HG03064 (cell line): Measurements from ENCODE around the gene TSPAN32.

ENCODE experiments used
- ATAC-seq: cut with Tn5 transposase; IDR thresholded peaks from one replicate; pipeline ENCODE4 v1.9.1; 2021; ENCODE audit warnings: low read depth; ENCODE audit not compliant: unreplicated experiment

Gene TSPAN32, protein sequence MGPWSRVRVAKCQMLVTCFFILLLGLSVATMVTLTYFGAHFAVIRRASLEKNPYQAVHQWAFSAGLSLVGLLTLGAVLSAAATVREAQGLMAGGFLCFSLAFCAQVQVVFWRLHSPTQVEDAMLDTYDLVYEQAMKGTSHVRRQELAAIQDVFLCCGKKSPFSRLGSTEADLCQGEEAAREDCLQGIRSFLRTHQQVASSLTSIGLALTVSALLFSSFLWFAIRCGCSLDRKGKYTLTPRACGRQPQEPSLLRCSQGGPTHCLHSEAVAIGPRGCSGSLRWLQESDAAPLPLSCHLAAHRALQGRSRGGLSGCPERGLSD

GRCh38 chr11:2301631-2302305 lies at the start of gene TSPAN32, which contains the start of gene C11orf21:
Gene TSPAN32 (plus strand): TSS chr11:2302013. CDS start chr11:2302150, 137 bp downstream.
Gene C11orf21 (minus strand): TSS chr11:2301918. CDS start chr11:2301808, 110 bp downstream.
- no peak for ATAC-seq

GRCh38 chr11:2252018-2252417 lies 49.8 kb upstream of the TSPAN32 start:
- ATAC-seq, result no peak

GRCh38 chr11:2256293-2256913 lies 45.4 kb upstream of the TSPAN32 start:
- ATAC-seq, result no peak

DNA sequence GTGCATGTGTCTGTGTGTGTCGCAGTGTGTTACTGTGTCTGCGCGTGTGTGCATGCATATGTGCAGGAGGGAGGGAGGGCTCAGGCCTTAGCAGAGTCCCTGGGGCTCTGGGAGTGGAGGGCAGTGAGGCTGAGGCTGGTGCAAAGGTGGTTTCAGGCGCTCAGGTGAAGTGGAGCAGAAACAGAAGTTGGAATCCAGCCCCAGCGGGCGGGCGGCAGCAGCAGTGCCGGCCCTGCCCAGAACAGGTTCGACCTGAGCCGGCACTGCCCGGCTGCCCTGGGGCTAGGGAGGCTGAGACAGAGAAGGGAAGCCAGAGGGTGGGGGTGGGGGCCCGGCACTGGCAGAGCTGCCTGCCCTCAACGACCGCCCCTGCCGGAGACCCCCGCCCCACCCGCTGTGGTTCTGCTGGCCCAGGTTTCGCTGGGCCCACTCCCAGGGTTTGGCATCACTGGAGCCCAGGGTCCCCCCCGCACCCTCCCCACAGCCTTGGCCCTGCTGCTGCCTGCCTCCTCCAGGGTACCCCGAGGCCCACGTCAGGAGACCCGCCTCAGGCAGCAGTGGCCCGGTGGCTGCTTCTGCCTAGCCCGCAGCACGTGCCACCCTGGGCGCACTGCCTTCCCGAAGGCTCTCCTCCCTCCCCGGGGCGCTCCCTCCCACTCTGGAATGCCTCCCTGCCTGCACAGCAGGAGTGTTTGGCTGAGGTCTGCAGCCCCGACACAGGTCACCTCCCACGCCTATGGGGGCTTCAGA lies 44.7 kb upstream of the TSPAN32 start:
- ATAC-seq, result no peak

- no peak for ATAC-seq
These were observed 43.0 kb upstream of the TSPAN32 start for GRCh38 chr11:2258501-2259465.

DNA sequence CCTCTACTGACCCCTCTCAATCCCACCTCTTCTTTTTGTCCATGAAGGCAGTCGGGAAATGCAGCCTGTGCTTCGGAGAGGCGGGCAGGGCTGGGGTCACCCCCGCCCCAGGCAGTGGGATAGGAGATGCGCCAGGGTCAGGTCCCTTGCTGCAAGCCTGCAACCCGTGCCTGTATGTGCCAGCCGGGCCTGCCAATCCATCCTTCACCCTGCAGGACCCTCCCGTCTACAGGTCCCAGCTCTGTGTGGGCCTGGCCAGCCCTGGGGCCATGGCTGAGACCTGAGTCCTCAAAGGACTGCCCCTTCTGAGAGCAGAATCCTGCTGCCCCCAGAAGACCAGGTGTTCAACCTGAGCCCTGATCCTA lies 42.4 kb upstream of the TSPAN32 start:
- no peak for ATAC-seq

- no peak for ATAC-seq
These were observed 41.8 kb upstream of the TSPAN32 start for GRCh38 chr11:2259897-2260451.

DNA sequence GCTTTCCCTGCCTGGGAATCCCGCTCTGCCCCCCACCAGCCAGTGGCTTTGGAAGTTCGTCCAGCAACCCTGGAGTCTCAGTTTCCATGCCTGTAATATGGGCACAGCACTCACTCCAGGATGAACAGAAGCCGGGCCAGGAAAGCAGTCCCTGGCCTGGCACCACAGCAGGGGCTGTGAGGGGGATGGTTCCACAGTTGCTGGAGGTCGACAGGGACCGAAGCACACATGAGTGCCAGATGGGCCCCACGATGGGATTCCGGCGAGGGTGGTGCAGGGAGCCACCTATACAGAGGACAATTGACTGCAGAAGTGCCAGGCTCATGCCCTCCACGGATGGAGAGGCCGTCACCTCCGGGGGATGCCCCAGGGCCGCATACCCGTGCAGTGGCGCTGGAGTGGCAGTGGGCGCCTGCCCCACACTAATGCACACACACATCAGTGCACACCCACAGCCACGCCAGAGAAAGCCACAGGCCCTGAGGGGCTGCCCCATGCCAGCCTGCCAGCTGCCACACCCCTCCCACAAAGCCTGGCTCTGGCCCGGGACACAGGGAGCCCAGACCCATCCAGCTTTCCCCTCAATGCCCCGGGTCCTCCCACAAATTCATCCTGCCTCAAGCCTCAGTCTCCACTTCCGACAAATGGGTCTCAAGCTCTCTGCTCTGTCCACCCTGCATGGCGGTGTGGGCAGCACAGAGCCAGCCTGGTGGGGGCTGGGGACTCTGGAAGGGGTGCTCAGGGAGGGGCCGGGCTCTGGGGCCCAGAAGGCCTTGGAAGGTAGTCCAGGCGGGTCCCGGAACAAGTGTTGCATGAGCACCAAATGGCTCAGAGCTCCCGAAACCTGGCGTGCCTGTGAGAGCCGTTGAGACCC lies 41.1 kb upstream of the TSPAN32 start:
- ATAC-seq, result no peak

DNA sequence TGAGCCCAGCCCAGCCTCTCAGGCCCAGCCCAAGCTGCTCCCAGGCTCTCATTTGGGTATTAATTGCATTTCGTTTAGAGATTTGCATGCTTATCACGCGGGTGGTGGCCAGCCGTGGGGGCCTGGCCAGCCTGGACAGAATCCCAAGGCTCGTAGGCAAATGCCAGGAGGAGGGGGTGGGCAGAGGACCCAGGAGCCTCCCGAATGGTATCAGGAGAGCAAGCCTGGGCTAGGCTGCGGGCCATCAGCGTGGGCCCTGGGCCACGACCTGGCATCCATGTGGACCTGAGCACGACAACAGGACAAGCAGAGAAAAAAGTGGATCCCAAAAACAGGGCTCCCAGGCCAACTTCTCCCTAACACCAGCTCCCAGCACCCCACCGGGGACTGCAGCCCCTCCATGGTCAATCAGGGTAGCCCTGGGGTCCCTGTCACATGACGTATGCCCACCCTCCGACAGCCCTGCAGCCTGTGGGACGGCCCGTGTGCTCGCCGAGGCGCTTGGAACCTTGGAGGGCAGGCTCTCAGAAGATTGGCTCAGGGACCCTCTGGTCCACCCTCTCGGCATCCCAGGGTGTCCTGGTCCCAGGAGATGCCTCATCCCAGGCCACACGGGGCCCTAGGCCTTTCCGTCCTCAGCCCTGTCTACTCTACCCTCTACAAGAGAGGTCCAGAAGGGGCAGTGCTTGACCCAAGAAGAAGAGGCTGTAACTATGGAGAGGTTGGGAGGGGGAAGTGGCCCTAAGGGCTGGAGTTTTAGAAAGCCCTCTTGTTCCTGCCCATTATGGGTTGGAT lies 40.2 kb upstream of the TSPAN32 start:
- no peak for ATAC-seq

- no peak for ATAC-seq
These were observed 39.3 kb upstream of the TSPAN32 start for GRCh38 chr11:2262301-2263070.

DNA sequence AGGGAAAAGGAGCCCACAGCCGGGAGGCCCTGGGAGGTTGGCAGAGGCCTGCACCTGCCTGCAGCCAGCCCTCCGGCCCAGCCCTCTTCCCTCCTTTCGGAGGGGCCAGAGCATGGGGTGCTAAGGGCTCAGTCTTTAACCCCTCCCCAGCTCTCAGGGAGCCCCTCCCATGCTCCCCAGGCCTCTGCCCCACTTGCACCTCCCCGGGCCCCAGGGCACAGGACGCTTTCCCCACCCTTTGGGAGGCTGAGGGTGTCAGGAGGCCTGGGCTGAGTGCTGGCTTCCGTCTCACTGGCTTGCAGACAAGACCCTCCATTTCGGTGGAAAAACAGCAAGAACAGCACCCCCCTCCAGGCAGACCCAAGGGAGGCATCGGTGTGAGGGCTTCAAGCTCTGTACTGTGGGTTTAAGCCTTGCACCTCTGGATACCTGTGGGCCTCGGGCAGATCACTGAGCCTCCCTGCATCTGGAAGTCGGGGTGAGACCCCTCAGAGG lies 38.7 kb upstream of the TSPAN32 start:
- no peak for ATAC-seq

DNA sequence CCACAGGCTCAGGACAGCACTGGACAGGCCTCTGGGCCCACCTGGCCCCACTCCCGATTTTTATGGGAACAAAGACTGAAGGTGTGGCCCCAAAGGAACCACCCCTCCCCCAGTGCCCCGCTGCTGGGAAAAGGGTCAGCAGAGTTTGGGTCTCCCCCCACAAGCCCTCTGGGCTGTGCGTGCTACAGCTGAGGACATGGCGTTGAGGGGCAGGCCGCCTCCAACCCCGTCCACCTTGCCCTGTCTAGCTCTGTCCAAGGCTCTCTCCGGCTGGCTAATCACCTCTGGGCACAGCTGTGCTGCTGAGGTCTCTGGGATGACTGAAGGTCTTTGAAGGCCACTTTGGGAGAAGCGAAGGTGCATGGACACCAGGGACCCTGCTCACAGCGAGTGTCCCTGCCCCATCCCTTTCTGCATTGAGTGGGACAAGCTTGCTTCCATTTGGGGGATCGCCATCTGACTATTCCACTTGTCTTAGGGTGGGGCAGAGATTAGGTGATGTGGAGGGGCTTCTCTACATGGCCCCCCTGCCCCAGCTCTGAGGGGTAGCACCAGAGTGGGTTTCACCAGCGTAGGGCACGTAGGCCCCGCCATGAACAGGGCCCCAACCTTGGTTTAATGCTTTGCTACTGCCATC lies 38.0 kb upstream of the TSPAN32 start:
- no peak for ATAC-seq

DNA sequence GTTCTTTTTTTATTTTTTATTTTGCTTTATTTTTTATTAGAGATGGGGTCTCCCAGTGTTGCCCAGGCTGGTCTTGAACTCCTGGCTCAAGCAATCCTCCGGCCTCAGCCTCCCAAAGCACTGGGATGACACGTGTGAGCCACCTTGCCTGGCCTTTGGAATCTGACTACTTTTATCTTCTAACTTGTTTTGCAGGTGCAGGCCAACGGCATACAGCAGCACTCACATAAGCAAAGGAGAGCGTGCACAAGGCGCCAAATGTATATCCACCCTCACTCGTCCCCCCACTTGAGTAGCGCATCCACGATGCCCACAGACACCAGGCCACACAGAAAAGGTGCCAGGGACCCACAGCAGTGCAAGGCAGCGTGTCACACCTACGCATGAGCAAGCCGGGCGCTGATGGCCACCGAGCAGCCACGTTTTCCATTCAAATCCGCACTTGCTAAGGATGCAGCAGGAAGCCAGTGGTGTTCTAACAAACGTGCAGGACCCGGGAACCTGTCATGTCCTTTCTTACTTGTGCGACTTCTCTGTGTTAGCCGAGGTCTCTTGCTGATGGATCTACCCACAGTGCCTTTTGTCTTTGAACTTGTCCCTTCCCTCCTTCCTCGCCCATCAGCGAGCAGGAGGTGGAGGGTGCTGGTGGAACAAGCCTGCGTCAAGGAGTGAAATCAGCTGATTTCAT lies 37.3 kb upstream of the TSPAN32 start:
- no peak for ATAC-seq

- no peak for ATAC-seq
These were observed 36.4 kb upstream of the TSPAN32 start for GRCh38 chr11:2265396-2265795.

DNA sequence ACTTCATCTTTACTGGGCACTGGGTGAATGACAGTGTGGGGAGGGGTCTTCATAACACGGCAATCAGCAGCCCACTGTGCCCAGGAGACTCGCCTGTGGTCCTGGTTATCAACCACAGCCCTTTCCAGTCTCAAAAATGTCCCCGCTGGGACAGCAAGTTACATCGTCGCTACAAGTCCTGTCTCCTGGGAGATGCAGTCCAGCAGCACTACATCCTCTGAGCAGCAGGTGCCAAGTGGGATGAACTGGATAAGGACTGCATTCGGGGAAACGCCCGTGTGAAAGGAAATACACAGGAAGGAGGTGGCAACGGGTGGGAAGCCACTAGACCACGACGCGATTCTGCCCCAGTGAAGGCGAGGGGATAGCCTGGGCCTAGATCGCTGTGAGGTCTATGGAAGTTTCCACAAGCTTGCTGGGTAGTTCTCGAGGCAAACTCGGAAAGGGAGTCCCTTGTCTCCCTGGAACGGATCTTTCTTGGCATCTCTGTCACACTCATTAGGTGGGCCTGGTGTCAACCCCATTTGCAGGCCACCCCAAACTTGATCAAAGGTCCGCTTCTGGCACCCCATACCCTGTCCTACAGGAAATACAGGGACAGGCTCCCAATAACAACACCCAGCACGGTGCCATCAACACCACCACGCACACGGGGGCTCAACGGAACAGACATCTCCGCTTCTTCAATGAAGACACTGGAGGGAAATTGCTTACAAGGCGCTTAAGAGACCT lies 35.8 kb upstream of the TSPAN32 start:
- ATAC-seq, result no peak
